Keratinocyte (primary cell): ENCODE measurements around the gene GOLGA2. TPM values are rescaled to one million over a fixed set of nuclear protein-coding genes. Genes with fewer than 3 reads are reported as not detected.

ENCODE experiments used
- DNase-seq: peaks from one replicate; pipeline ENCODE4 v3.0.0-alpha.2; 2011; ENCODE audit warnings: low read depth, missing footprints, low spot score
- FAIRE-seq: peaks from 2 replicates; lab custom pipeline; 2011; peaks lifted over from hg19 to GRCh38; lab: Jason Lieb, UNC
- H2AFZ ChIP-seq: 2 replicates; pipeline ENCODE4 v1.6.0; 2012; ENCODE audit warnings: low read length, control low read depth, inconsistent platforms; ENCODE audit not compliant: control insufficient read depth
- H3K27ac ChIP-seq: 2 replicates; pipeline ENCODE4 v1.5.1; 2011; ENCODE audit warnings: low read length; ENCODE audit not compliant: control insufficient read depth, insufficient read depth
- H3K27me3 ChIP-seq: 3 replicates; pipeline ENCODE4 v1.6.0; 2011; ENCODE audit warnings: low read length; ENCODE audit not compliant: control insufficient read depth, insufficient read depth; ENCODE audit errors: extremely low read depth
- H3K36me3 ChIP-seq, 2 experiments: 2 replicates in 1 of 2; 3 replicates in 1 of 2; pipeline ENCODE4 v1.5.1; 2011; ENCODE audit warnings: low read length in 2 of 2, mild to moderate bottlenecking in 1 of 2; ENCODE audit not compliant: control insufficient read depth in 2 of 2, insufficient read depth in 2 of 2; ENCODE audit errors: extremely low read depth in 1 of 2
- H3K4me1 ChIP-seq: 3 replicates; pipeline ENCODE4 v1.5.1; 2011; ENCODE audit warnings: low read length; ENCODE audit not compliant: control insufficient read depth, insufficient read depth; ENCODE audit errors: extremely low read depth
- H3K4me2 ChIP-seq: 3 replicates; pipeline ENCODE4 v1.6.0; 2011; ENCODE audit warnings: low read depth, low read length; ENCODE audit not compliant: control insufficient read depth, insufficient read depth; ENCODE audit errors: extremely low read depth
- H3K4me3 ChIP-seq, 3 experiments: fragments of 200-600 bp in 1 of 3; sonication (generic) in 1 of 3; 2 replicates in 2 of 3; 3 replicates in 1 of 3; pipeline ENCODE4 v1.5.1; 2011 to 2016; ENCODE audit warnings: low read length in 3 of 3, mild to moderate bottlenecking in 3 of 3, control low read depth in 2 of 3, inconsistent platforms in 1 of 3, low read depth in 1 of 3, mixed read lengths in 1 of 3, mixed run types in 1 of 3, moderate library complexity in 1 of 3; ENCODE audit not compliant: control insufficient read depth in 2 of 3, insufficient read depth in 2 of 3; ENCODE audit errors: extremely low read depth in 1 of 3
- H3K79me2 ChIP-seq: 2 replicates; pipeline ENCODE4 v1.6.0; 2012; ENCODE audit warnings: low read length; ENCODE audit not compliant: control insufficient read depth, insufficient read depth
- H3K9ac ChIP-seq: 3 replicates; pipeline ENCODE4 v1.6.0; 2011; ENCODE audit warnings: low read length; ENCODE audit not compliant: control insufficient read depth, insufficient read depth; ENCODE audit errors: extremely low read depth
- H3K9me1 ChIP-seq: 3 replicates; pipeline ENCODE4 v1.6.0; 2011; ENCODE audit warnings: low read length; ENCODE audit not compliant: control insufficient read depth, insufficient read depth; ENCODE audit errors: extremely low read depth
- H3K9me3 ChIP-seq: 2 replicates; pipeline ENCODE4 v1.5.1; 2012; ENCODE audit warnings: low read depth, low read length; ENCODE audit not compliant: control insufficient read depth
- H4K20me1 ChIP-seq: 3 replicates; pipeline ENCODE4 v1.6.0; 2011; ENCODE audit warnings: low read length; ENCODE audit not compliant: control insufficient read depth, insufficient read depth; ENCODE audit errors: extremely low read depth
- CTCF ChIP-seq, 3 experiments: IDR thresholded peaks in 1 of 3; conservative IDR thresholded peaks in 1 of 3; optimal IDR thresholded peaks in 1 of 3; 2 replicates in 2 of 3; 3 replicates in 1 of 3; pipeline versions ENCODE3 to v1.5.1; 2011; ENCODE audit warnings: low read length in 3 of 3, mild to moderate bottlenecking in 3 of 3, moderate library complexity in 2 of 3, control low read depth in 1 of 3, inconsistent platforms in 1 of 3; ENCODE audit not compliant: insufficient read depth in 2 of 3; ENCODE audit errors: extremely low read depth in 1 of 3
- EZH2 ChIP-seq: IDR thresholded peaks from one replicate; pipeline ENCODE4 v1.6.1; 2012; ENCODE audit warnings: inconsistent platforms, mild to moderate bottlenecking, low read length, moderate library complexity
- dilution Hi-C: fragments of 300-500 bp; cut with MboI; formaldehyde crosslinking; loops from one replicate; pipeline ENCODE4 v1.7.0; 2020; ENCODE audit warnings: low sequenced_read_pairs; ENCODE audit not compliant: extremely low pct_ligation_motif_present
- polyA plus RNA-seq, 5 experiments: library from polyadenylated mRNA; depleted of rRNA in 3 of 5; stranded (reverse) in 3 of 5; stranded (forward) in 1 of 5; unstranded in 1 of 5; fragments of >200 nt; gene quantifications; 1 replicate in 1 of 5; 2 replicates in 3 of 5; 3 replicates in 1 of 5; pipeline versions ENCODE4 v1.2.1 to v1.2.3, GENCODE V29; 2011 to 2012; ENCODE audit warnings: missing spikeins in 2 of 5, low read depth in 1 of 5, low replicate concordance in 1 of 5

Gene GOLGA2
- polyA plus RNA-seq, 1 donor (not counting 4 experiments of a cell fraction or from before 2014, with no cell fraction given): 41.6 TPM

GRCh38 chr9:128226412-128226801 is 49.4 kb downstream of the GOLGA2 start:
- Histone ChIP-seq H3K9me3 (no peaks in the 10 kb centered on the region), H3K4me1 (no peaks in the 10 kb centered on the region), H2AFZ (no peak overlapping the region), H3K9ac (no peak overlapping the region), H3K36me3 (no peaks in the 10 kb centered on the region), H3K4me2 (no peak overlapping the region), H4K20me1 (no peaks in the 10 kb centered on the region), H3K79me2 (no peaks in the 10 kb centered on the region), H3K9me1 (no peaks in the 10 kb centered on the region), H3K27me3 (peaks cover 5% of the 10 kb centered on the region), H3K27ac (no peak overlapping the region), H3K4me3 (no peak overlapping the region)
- dilution Hi-C loops: no loop called here
- DNase-seq (no peak), FAIRE-seq (no peak)
- TF ChIP-seq EZH2 (no peak), CTCF (optimal IDR thresholded peaks at IDR 0.05 in 1 of 3, IDR thresholded peaks at IDR 0.05 in 1 of 3, conservative IDR thresholded peaks at IDR 0.05 in 1 of 3; ENCODE audit: extremely low read depth in 1 of 3, insufficient read depth in 2 of 3, low read length in 3 of 3) (no peak)

GRCh38 chr9:128225770-128226411 is 49.9 kb downstream of the GOLGA2 start:
- dilution Hi-C loops: no loop called here
- Histone ChIP-seq H3K27ac (no peak overlapping the region), H2AFZ (no peak overlapping the region), H3K4me1 (no peaks in the 10 kb centered on the region), H3K36me3 (no peaks in the 10 kb centered on the region), H3K4me2 (no peak overlapping the region), H3K79me2 (no peaks in the 10 kb centered on the region), H3K9me1 (no peaks in the 10 kb centered on the region), H3K9me3 (no peaks in the 10 kb centered on the region), H3K9ac (no peak overlapping the region), H3K27me3 (peaks cover 5% of the 10 kb centered on the region), H3K4me3 (no peak overlapping the region), H4K20me1 (no peaks in the 10 kb centered on the region)
- TF ChIP-seq CTCF (optimal IDR thresholded peaks at IDR 0.05 in 1 of 3, IDR thresholded peaks at IDR 0.05 in 1 of 3, conservative IDR thresholded peaks at IDR 0.05 in 1 of 3; ENCODE audit: extremely low read depth in 1 of 3, insufficient read depth in 2 of 3, low read length in 3 of 3) (no peak), EZH2 (no peak)
- DNase-seq: no peak
- no peak for FAIRE-seq
